LNCaP clone FGC (cell line): ENCODE data around the gene KRTAP20-1.

Source experiments
- DNase-seq: peaks from one replicate; pipeline ENCODE4 v3.0.0-alpha.2; 2011; ENCODE audit warnings: low read depth
- H3K4me3 ChIP-seq: 2 replicates; pipeline ENCODE4 v1.5.1; 2011; ENCODE audit warnings: mild to moderate bottlenecking, low read depth, low read length, control low read depth
- TF ChIP-seq, protein P1 (sequence below): IDR thresholded peaks from 2 replicates; pipeline ENCODE4 v1.5.1; 2012; ENCODE audit warnings: mild to moderate bottlenecking; ENCODE audit not compliant: control insufficient read depth, insufficient read depth; ENCODE audit errors: extremely low read depth

KRTAP20-1 gene

DNA sequence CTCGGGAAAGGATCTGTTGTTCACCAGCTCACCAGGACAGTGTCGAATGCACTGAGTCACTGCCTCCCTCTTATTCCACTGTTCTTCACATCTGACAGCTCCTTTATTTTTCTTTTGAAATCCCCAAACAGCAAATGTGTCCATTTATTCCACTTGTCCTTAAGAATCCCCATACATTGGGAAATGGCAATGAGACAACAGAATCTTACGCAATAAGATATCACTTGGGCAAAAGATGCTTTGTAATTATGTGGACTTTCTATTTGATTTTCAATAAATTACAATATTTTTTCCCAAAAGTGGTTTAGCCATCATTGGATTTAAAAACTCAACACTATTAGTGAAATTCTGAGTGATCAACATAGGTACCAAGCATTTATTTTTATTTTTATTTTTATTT is 22.5 kb downstream of the KRTAP20-1 start:
- TF ChIP-seq, protein P1, sequence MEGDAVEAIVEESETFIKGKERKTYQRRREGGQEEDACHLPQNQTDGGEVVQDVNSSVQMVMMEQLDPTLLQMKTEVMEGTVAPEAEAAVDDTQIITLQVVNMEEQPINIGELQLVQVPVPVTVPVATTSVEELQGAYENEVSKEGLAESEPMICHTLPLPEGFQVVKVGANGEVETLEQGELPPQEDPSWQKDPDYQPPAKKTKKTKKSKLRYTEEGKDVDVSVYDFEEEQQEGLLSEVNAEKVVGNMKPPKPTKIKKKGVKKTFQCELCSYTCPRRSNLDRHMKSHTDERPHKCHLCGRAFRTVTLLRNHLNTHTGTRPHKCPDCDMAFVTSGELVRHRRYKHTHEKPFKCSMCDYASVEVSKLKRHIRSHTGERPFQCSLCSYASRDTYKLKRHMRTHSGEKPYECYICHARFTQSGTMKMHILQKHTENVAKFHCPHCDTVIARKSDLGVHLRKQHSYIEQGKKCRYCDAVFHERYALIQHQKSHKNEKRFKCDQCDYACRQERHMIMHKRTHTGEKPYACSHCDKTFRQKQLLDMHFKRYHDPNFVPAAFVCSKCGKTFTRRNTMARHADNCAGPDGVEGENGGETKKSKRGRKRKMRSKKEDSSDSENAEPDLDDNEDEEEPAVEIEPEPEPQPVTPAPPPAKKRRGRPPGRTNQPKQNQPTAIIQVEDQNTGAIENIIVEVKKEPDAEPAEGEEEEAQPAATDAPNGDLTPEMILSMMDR: no peak
- DNase-seq: no peak
- no peak overlapping the region for H3K4me3 ChIP-seq

DNA sequence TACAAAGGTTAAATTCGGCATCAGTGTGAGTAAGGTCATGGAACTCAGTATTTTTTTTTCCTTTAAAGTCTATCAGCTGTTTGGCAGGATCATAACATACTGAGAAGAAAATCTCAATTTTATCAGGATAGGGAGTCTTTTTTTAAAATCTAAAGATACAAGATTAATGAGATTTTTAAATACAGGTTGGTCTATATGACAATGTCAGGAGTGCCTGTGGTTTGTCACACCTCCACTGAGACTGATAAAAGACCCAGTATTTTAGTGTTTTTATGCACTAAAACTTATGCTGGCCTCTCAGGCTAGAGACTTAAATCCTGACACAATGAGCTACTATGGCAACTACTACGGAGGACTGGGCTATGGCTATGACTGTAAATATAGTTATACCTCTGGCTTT is 26.3 kb downstream of the KRTAP20-1 start, which contains the start of gene KRTAP20-3:
TSS of gene KRTAP20-3 (plus strand) at position 301 of the 400 bp plus-strand sequence.
- H3K4me3 ChIP-seq: no peak within 1 kb of the TSS
- TF ChIP-seq, protein P1: no peak
- no peak for DNase-seq

DNA sequence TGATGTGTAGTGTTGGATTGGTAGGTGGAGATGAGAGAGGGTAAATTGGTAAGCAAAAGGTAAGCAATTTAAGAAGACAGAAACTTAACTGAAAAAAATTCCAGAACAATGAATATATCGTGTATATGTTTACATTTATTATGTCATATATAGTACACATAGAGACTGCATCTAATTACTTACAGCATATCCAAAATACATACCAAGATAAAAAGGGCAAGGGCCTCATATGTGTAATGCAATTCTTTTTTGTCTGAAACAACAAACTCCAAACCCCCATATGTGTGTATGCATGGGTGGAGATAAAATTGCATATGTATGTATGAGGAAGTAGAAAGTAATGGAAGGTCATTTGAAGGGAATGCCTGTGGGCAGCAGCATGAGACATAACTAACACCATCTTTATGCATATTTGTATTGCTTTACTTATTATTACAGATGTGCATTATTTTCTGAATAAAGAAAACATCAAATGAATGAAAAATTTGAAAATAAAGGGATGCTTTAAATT is 30.7 kb downstream of the KRTAP20-1 start:
- no peak for DNase-seq
- H3K4me3 ChIP-seq: no peak overlapping the region
- TF ChIP-seq, protein P1: no peak

DNA sequence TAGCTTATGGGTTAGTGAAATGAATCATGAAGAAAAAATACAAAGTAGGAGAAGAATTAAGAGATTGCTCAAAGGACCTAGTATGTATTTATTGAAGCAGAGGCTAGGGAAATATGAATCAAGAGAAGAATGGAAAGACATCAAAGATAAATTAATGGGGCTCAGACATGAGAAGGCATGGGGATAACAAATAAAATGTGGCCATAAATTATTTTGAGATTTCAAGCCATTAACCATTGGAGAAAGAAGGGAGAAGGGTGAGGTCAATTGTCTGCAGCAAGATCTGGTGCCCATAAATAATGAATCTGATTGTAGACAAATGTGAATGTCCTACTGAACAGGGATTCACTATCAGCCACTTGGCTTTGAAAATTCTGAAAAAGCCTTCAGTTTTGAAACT is 36.7 kb downstream of the KRTAP20-1 start:
- TF ChIP-seq, protein P1: no peak
- no peak overlapping the region for H3K4me3 ChIP-seq
- no peak for DNase-seq
